Nucleus accumbens (tissue), 56 donors: ENCODE results near the gene SCN3B.

Experiments
- DNase-seq, 56 donors: peaks; one replicate each; lab custom pipeline; 2025; lab: John Stamatoyannopoulos, UW

Gene SCN3B

GRCh38 chr11:123603666-123604065, 50.8 kb downstream of the SCN3B start:
- no peak for DNase-seq

- DNase-seq, result no peak
Measured at GRCh38 chr11:123601743-123602142, 52.7 kb downstream of the SCN3B start.

DNA sequence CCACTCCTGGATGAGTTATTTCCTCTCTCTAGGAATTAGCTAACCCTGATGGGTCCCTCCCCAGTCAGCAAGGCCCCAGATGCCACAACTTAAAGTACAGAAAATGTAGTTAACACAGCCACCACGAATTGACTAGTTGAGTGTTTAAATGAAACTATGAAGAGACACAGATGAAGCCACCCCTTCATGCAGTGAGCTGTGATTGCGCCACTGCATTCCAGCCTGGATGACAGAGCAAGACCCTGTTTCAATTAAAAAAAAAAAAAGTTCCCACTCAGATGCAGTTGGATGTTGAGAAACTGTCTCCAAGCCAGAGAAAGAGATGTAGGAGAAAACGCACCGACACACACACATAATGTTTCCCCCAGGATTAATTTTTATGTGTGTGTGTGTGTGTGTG, 53.3 kb downstream of the SCN3B start:
- no peak for DNase-seq

DNA sequence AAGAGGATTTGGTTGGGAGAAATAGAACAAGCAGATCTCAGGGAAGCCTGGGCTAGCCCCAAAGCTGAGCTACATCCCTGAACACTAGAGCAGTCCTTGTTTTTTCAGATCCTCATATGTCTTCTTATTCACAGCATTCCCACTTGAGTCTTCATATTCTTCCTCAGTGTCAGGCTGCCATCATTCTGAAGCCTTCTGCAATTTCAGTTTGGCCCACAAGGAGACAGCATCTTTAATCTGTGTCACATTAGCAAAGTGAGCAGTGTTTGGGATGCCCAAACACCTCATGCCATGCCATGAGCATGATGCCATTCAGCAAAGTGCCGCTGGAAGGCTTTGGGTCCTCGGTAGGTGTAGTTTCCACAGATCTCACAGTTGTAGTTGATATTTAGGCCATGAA, 56.6 kb downstream of the SCN3B start:
- DNase-seq, result no peak

- no peak for DNase-seq
Measured at GRCh38 chr11:123594921-123595320, 59.5 kb downstream of the SCN3B start.

- no peak for DNase-seq
Measured at GRCh38 chr11:123594188-123594901, 60.1 kb downstream of the SCN3B start.

DNA sequence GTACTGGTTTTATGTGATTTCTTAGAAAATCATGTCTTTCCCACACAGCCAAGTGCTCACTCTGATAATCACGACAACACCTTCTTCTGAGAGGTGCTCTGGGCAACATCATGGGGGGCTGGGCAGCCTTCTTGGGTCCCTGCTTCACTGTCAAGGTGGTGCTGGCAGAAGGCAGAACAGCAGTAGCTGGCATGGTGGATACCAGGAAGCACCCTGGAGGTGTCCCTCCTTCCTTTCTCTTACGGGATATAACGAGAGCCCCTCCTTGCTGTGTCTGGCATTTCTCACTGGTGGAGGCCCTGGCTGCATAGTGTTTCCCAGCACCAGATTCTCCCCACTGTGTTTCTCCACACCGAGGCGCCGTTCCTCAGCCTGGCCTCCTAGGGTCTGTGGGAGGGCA, 60.9 kb downstream of the SCN3B start:
- DNase-seq, result no peak

GRCh38 chr11:123590296-123590912, 64.0 kb downstream of the SCN3B start:
- peak in 1 of 56 donors; percentile 9 for DNase-seq

DNA sequence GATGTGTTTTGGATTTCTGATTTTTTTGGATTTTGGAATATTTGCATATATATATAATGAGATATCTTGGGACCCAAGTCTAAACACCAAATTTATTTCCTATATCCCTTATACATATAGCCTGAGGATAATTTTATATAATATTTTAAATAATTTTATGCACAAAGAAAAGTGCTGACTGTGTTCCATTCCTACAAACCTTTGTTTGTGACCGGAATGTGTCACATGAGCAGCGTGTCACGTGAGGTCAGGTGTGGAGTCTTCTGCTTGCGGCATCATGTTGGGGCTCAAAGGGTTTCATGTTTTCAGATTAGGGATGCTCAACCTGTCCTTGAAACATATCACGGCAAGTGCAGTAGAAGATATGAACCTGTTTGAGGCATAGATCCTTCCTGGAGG, 65.6 kb downstream of the SCN3B start:
- DNase-seq, result no peak

DNA sequence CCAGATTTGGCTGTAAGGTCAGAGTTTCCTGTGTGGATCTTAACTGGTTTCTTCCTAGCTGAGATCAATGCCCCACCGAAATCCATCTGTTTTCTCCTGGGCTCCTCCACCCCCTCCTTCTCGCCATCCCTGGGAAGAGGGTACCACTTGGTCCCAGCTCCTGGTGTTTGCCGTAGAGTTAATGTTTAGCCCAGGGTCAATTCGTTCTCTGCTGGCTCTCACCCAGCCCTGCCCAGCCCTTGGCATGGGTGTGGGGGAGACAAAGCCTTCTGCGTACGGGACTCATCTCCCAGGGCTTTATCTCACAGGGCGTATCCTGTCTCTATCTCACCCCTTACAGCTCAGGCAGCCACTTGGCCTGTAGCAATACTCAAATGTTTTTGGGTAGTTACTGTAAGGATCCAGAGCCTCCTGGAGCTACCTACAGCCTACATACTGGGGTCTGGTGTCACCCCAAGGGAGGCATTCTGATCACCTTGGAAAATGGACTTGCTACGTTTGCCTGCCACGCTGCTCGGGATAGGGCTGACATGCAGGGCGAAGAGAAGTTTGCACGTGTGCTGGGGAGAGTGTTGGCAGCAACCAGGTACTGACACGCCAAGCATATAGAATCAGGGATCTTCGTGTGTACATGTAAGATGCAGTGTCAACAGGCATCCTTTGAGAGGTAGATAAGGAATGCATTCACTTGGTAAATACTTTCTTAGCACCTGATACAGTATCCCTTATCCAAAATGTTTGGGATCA, 66.1 kb downstream of the SCN3B start:
- DNase-seq, result no peak

DNA sequence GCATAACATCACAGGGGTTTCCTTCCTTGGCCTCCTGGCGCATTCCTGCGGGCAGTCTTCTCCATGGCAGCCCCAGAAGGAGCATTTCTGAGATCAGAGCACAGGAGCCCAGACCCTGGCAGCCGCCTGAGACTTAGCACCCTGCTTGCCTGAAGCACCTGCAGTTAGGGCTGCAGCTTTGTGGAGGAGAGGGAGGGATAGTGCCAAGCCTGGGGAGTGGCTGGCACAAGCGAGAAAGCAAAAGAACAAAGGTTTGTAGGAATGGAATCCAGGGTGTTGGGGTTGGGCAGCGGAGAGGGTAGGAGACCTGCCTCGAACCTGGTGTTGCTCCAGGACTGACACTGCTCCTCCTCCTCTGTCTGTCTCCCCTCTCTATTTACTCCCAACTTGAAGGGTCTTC, 66.9 kb downstream of the SCN3B start:
- DNase-seq, result no peak

GRCh38 chr11:123587044-123587443, 67.4 kb downstream of the SCN3B start:
- no peak for DNase-seq

DNA sequence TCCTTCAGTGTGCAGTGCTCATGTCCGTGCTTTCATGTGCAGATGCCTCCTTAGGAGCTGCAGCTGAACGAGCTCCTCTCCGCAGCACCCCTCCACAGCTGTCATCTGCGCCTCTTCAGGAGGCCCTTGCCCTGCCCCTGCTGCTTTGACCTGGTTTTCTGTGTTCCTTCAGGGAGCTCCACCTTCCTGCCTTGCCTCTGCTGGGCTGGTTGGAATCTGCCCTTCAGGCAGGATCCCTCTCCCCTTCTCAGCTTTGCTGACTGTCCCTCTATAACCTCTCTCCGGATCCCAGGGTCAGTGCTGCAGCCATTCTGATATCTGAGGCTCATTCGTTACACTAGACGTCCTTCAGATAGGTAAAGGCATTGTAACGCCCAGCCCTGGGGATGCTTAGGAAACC, 67.9 kb downstream of the SCN3B start:
- DNase-seq, result no peak

DNA sequence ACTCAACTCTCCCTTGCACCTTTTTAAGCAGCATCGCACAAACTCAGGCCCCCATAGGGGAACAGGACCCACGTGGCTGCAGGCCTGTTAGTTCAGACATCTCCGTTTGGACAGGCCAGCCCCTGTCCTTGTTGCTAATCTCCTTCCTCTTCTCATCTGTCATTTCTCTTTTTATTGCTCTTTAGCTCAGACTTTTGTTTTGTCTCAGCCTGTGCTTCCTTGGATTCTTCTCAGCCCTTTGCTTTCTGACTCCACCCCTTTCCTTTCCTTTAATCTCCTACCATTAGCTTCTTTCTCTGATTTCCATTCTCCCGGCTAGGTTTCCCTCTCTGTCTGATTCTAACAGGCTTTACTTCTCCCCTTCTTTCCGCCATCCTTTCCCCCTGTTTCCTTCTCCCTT, 68.7 kb downstream of the SCN3B start:
- DNase-seq, result no peak

GRCh38 chr11:123585206-123585605, 69.2 kb downstream of the SCN3B start:
- DNase-seq, result no peak

DNA sequence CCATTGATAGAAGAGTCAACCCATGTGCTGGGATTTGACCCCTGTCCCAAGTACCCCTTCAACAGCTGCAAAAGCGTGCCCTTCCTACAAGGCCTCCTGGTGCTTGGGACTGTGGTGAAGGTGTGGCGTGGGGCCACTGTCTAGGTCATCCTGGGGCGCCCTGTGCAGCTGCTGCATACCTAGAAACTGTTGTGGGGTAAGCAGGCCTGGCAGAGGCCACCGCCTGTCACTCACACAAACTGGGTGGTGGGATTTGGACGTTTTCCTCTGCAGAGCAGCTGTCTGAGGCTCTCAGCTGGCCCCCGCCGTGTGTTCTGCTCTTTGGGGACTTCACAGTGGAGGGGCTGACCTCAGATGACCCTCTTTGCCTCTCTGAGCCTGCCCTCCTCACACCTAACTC, 69.7 kb downstream of the SCN3B start:
- no peak for DNase-seq

DNA sequence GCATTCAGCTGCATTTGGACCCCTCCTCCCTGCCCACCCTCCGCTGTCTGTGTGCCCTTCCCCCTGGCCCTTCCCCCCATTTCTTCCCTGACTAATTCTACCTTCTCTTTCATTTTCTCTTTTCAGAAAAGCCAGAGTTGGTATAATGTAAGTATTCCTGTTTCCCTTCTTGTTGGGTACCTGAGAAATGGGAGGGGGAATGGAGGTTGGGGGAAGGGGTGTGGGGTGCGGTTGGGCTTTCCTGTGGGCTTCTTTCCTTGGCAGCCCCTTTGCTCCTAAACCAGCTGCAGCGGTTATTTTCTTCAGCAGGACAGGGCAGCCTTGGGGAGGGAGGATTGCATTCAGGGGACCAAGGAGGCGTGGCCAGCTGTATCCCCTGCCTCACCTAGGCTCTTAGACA, 70.2 kb downstream of the SCN3B start:
- no peak for DNase-seq

DNA sequence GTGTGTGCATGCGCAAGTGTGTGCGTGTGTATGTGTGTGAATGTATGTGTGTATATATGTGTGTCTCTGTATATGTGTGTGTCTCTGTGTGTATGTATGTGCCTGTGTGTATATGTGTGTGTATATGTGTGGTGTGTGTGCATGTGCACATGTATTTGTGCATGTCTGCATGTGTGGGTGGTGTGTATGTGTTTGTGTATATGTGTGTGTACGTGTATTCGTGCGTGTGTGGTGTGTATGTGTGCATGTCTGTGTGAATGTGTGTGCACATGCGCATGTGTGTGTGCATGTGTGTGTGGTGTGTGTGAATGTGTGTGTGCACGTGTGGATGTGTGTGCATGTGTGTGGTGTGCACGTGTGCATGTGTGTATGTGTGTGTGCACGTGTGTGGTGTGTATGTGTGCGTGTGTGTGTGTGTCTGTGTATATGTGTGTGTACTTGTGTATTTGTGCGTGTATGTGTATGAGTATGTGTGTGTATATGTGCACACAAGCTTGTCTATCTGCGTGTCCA, 71.4 kb downstream of the SCN3B start:
- no peak for DNase-seq

- DNase-seq, result no peak
Measured at GRCh38 chr11:123581651-123582399, 72.6 kb downstream of the SCN3B start.

- peak in 29 of 56 donors; percentile 7 to 71 (median 30) for DNase-seq
Measured at GRCh38 chr11:123580557-123581275, 73.7 kb downstream of the SCN3B start.
